ENCODE data around the gene HSH2D. TPM values are rescaled to one million over a fixed set of nuclear protein-coding genes. Genes with fewer than 3 reads are reported as not detected.

Gene HSH2D
- total and polyA plus RNA-seq, 9 of the 15 experiments (the other 6 are each of a cell fraction or from before 2014, with no cell fraction given), result 0.03 to 1.1 (median 0.35) TPM; not detected in 1

DNA sequence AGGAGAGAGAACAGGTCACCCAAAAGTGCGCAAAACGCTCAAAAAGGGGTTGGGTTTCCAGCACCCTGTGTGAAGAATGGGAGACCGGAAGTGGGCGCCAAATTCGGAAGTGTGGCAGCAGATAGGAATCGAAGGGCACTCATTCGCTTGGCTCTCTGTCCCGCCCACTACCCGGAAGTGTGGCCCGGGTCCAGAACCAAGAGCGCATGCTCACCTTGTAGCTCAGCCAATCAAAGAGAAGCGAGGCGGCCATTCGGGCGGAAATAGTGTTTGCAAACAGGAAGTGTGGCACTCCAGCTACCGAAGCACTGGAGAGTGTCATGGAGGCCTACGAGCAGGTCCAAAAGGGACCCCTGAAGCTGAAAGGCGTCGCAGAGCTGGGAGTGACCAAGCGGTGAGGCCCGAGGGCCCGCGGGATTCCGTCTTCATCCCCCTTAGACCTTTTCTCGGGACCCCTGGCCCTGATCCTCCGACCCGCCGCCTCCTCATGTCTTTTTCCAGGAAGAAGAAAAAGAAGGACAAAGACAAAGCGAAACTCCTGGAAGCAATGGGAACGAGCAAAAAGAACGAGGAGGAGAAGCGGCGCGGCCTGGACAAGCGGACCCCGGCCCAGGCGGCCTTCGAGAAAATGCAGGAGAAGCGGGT lies 41.8 kb downstream of the HSH2D start, which contains the start of gene FAM32A (continued):
- TF ChIP-seq CHD4 (IDR thresholded peaks at IDR 0.05; ENCODE audit: insufficient read depth, insufficient replicate concordance, low read depth, low read length, poor library complexity, severe bottlenecking), result no peak
- peak; percentile 92 for TF ChIP-seq TBP (optimal IDR thresholded peaks at IDR 0.05; ENCODE audit: low read depth, low read length)
- 0 out of 2 replicates have a peak, but pooled peaks have one; percentile 39 for TF ChIP-seq MXI1 (IDR thresholded peaks at IDR 0.05; ENCODE audit: low read depth, low read length)
- no peak for TF ChIP-seq SRSF9 (IDR thresholded peaks at IDR 0.05; ENCODE audit: borderline replicate concordance, low read depth, low read length)

DNA sequence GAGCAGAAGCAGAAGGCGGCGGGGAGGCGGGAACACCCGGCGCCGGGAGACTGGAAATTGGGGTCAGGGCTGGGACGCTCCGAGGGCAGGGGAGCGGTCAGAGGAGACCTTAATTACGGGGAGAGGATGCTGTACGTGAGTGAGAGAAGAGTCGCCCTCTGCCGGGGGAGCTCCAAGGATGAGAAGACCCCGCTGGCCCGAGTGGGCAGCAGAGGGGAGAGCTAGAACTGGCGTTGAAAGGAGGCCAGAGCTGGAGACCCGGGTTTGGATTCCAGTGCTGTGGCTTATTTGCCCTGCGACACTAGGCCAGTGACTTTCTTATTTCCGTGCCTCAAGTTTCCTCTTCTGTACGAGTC lies 42.3 kb downstream of the HSH2D start:
- H2AFZ ChIP-seq (ENCODE audit: low read depth, low read length), result peak overlapping the region; percentile 81
- TF ChIP-seq, protein P1, sequence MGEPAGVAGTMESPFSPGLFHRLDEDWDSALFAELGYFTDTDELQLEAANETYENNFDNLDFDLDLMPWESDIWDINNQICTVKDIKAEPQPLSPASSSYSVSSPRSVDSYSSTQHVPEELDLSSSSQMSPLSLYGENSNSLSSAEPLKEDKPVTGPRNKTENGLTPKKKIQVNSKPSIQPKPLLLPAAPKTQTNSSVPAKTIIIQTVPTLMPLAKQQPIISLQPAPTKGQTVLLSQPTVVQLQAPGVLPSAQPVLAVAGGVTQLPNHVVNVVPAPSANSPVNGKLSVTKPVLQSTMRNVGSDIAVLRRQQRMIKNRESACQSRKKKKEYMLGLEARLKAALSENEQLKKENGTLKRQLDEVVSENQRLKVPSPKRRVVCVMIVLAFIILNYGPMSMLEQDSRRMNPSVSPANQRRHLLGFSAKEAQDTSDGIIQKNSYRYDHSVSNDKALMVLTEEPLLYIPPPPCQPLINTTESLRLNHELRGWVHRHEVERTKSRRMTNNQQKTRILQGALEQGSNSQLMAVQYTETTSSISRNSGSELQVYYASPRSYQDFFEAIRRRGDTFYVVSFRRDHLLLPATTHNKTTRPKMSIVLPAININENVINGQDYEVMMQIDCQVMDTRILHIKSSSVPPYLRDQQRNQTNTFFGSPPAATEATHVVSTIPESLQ (CRISPR knock-in tag; IDR thresholded peaks at IDR 0.05), result no peak
- TF ChIP-seq GTF2E2 (tag; IDR thresholded peaks at IDR 0.05) (0 out of 2 replicates have a peak, but pooled peaks have one; percentile 30), SMC3 (conservative IDR thresholded peaks at IDR 0.05; ENCODE audit: insufficient read depth, low read depth, low read length) (peak; percentile 22; the same call in 1 of the 2 replicates), EHMT2 (IDR thresholded peaks at IDR 0.05) (no peak), MAFG (tag; conservative IDR thresholded peaks at IDR 0.05) (no peak), SMARCA5 (IDR thresholded peaks at IDR 0.05) (no peak), KAT2B (IDR thresholded peaks at IDR 0.05; ENCODE audit: low read depth, low read length) (no peak), CREM (IDR thresholded peaks at IDR 0.05; ENCODE audit: low read depth) (0 out of 2 replicates have a peak, but pooled peaks have one; percentile 34), PTRF (tag; IDR thresholded peaks at IDR 0.05) (no peak), ZBTB7A (IDR thresholded peaks at IDR 0.05; ENCODE audit: borderline replicate concordance, control insufficient read depth, low read depth, low read length) (peak; percentile 90; the same call in 1 of the 2 replicates), TEAD1 (CRISPR knock-in tag; IDR thresholded peaks at IDR 0.05) (0 out of 4 replicates have a peak, but pooled peaks of 1 of the 2 experiments have one; percentile 29), ZFX (CRISPR knock-in tag; IDR thresholded peaks at IDR 0.05) (no peak), RFX5 (IDR thresholded peaks at IDR 0.05; ENCODE audit: low read depth, low read length) (no peak), CEBPB (tag; IDR thresholded peaks at IDR 0.05) (no peak), POLR2B (IDR thresholded peaks at IDR 0.05; ENCODE audit: low read depth, partially characterized antibody) (no peak)

More for the DNA sequence above, 42.3 kb downstream of the HSH2D start:
- Histone ChIP-seq H3K36me3 (ENCODE audit: control insufficient read depth, insufficient read depth, low read length) (peaks cover 30% of the 10 kb centered on the region; the same call in 2 of the 3 replicates), H3K9me1 (ENCODE audit: control insufficient read depth, insufficient read depth, low read length) (peaks cover 3% of the 10 kb centered on the region), H3K9ac (ENCODE audit: insufficient read depth in 1 of 2, low read depth in 2 of 2, low read length in 2 of 2) (peak overlapping the region; percentile 87 to 97), H3K27me3 (ENCODE audit: control insufficient read depth in 2 of 2, insufficient read depth in 2 of 2, low read length in 2 of 2) (no peaks in the 10 kb centered on the region; a peak in 1 of 5 replicates), H4K20me1 (replicated peaks; ENCODE audit: control insufficient read depth, insufficient read depth, low read length) (no peaks in the 10 kb centered on the region; the same call in 1 of the 2 replicates), H3K9me3 (replicated peaks; ENCODE audit: control insufficient read depth, insufficient read depth, low read depth, low read length) (no peaks in the 10 kb centered on the region), H3K4me1 (replicated peaks in 1 of 2; ENCODE audit: control insufficient read depth in 2 of 2, insufficient read depth in 2 of 2, low read length in 2 of 2) (peaks cover 0 to 16% of the 10 kb centered on the region in 2 experiments; a peak in 3 of 5 replicates), H3K79me2 (ENCODE audit: control insufficient read depth, insufficient read depth, low read length) (peaks cover 17% of the 10 kb centered on the region), H3K27ac (ENCODE audit: extremely low read depth, low read depth, low read length) (peak overlapping the region; percentile 75), H3K4me3 (peak overlapping the region; percentile 92), H3K4me2 (ENCODE audit: insufficient read depth, low read length) (peak overlapping the region; percentile 84)
- intact Hi-C loops (cut with micrococcal nuclease) (loop anchor here (10.0 kb wide), 1 partner anchor 341 kb away; no protein-coding TSS in a partner anchor), in situ Hi-C loops (cut with MboI) (no loop called here)
- CTCF ChIA-PET (ENCODE audit: low intra/inter-chr PET ratio), result interaction anchor here (0.6 to 1.7 kb wide), 4 partner anchors 144 to 556 kb away, joined by 3 to 5 read pairs (median 4); no protein-coding TSS in a partner anchor
- no peak for FAIRE-seq
- no TSS peak for BruUV-seq (replicated peaks)
- WGBS (ENCODE audit: insufficient coverage, low coverage, missing lambda C conversion rate), result 0% methylated on average over 20 of the region's 20 CpGs
- DNase-seq (ENCODE audit: extremely low read depth in 1 of 4, low spot score in 3 of 4), result peak; percentile 62 to 74 (median 69)
- POLR2A ChIA-PET, result interaction anchor here (0.8 to 2.9 kb wide), 9 partner anchors 9 to 260 kb away, joined by 3 to 15 read pairs (median 3); partner anchors contain the start of genes AP1M1 and RAB8A
- ATAC-seq, result peak; percentile 81

Measured in K562 (cell line).